CD4-positive, alpha-beta T cell (primary cell): Measurements from ENCODE around the gene LITAF. TPM values are rescaled to one million over a fixed set of nuclear protein-coding genes. Genes with fewer than 3 reads are reported as not detected.

ENCODE experiments used
- ATAC-seq: fragments of 200-7000 bp; cut with Tn5 transposase; one replicate; pipeline ENCODE4 v1.10.0; 2022; ENCODE audit warnings: mild to moderate bottlenecking; ENCODE audit not compliant: poor library complexity
- CTCF ChIA-PET: fragments of 350-600 bp; sonication (Branson Sonifier 250); formaldehyde crosslinking; loops from one replicate; lab custom pipeline; 2021; ENCODE audit warnings: antibody characterized with exemption, inconsistent platforms; lab: Charles Lee
- POLR2A ChIA-PET: fragments of 350-600 bp; sonication (Branson Sonifier 250); formaldehyde crosslinking; loops from one replicate; lab custom pipeline; 2021; ENCODE audit warnings: antibody characterized with exemption, inconsistent platforms; lab: Charles Lee
- DNase-seq, 14 experiments: peaks; one replicate each; pipeline ENCODE4 v3.0.0-alpha.2; 2013 to 2020; ENCODE audit warnings: mixed read lengths in 2 of 14
- H3K27ac ChIP-seq, 2 donors: one replicate each; pipeline versions ENCODE4 v1.5.1 to v1.7.0; 2013; ENCODE audit warnings: low read length in 2 of 2, low read depth in 1 of 2, mild to moderate bottlenecking in 1 of 2
- H3K27me3 ChIP-seq, 2 experiments: 1 replicate in 1 of 2; 2 replicates in 1 of 2; pipeline versions ENCODE4 v1.6.1 to v1.7.0; 2013; ENCODE audit warnings: low read length in 2 of 2, control low read depth in 1 of 2, mild to moderate bottlenecking in 1 of 2, moderate library complexity in 1 of 2; ENCODE audit not compliant: insufficient read depth in 2 of 2, control insufficient read depth in 1 of 2
- H3K36me3 ChIP-seq: one replicate; pipeline ENCODE4 v1.6.1; 2013; ENCODE audit warnings: low read length, control low read depth; ENCODE audit not compliant: insufficient read depth
- H3K4me1 ChIP-seq: one replicate; pipeline ENCODE4 v1.6.1; 2013; ENCODE audit warnings: low read length, control low read depth; ENCODE audit not compliant: insufficient read depth
- H3K4me3 ChIP-seq: one replicate; pipeline ENCODE4 v1.5.1; 2013; ENCODE audit warnings: mild to moderate bottlenecking, low read length, moderate library complexity
- H3K9me3 ChIP-seq, 2 experiments: 1 replicate in 1 of 2; 2 replicates in 1 of 2; pipeline versions ENCODE4 v1.6.1 to v1.7.0; 2013; ENCODE audit warnings: low read length in 2 of 2, mild to moderate bottlenecking in 2 of 2, control low read depth in 1 of 2, moderate library complexity in 1 of 2; ENCODE audit not compliant: control insufficient read depth in 1 of 2, insufficient read depth in 1 of 2
- H3K27ac Mint-ChIP-seq: one replicate; pipeline ENCODE4 v1.8.0; 2020; ENCODE audit warnings: mixed read lengths
- H3K27me3 Mint-ChIP-seq: one replicate; pipeline ENCODE4 v1.8.0; 2021; ENCODE audit warnings: mixed read lengths
- H3K36me3 Mint-ChIP-seq: one replicate; pipeline ENCODE4 v1.8.0; 2021; ENCODE audit warnings: low read depth, mixed read lengths
- H3K4me1 Mint-ChIP-seq: one replicate; pipeline ENCODE4 v1.8.0; 2021; ENCODE audit warnings: low read depth, mixed read lengths
- H3K4me3 Mint-ChIP-seq: one replicate; pipeline ENCODE4 v1.8.0; 2020; ENCODE audit warnings: mild to moderate bottlenecking, mixed read lengths
- H3K9me3 Mint-ChIP-seq: one replicate; pipeline ENCODE4 v1.8.0; 2020; ENCODE audit warnings: mixed read lengths
- intact Hi-C, 2 experiments: fragments of 100-400 bp; cut with DNase I in 1 of 2; cut with micrococcal nuclease in 1 of 2; formaldehyde crosslinking; loops; one replicate each; pipeline versions ENCODE4 v1.15.1 to v1.9.0; 2023 to 2025; cut with DNase I, micrococcal nuclease
- total RNA-seq, 174 experiments: library from RNA in 2 of 174; stranded (reverse) in 2 of 174; gene quantifications; one replicate each; pipeline ENCODE4 v1.2.3 and lab custom pipeline; 2021 to 2026
- TF ChIP-seq, protein P1 (sequence below): fragments of 200-600 bp; IDR thresholded peaks from one replicate; pipeline ENCODE4 v1.8.0; 2022; ENCODE audit warnings: antibody characterized with exemption, mild to moderate bottlenecking

Gene LITAF
- total RNA-seq, 2 experiments from 2014 or later: 226 to 257 TPM

DNA sequence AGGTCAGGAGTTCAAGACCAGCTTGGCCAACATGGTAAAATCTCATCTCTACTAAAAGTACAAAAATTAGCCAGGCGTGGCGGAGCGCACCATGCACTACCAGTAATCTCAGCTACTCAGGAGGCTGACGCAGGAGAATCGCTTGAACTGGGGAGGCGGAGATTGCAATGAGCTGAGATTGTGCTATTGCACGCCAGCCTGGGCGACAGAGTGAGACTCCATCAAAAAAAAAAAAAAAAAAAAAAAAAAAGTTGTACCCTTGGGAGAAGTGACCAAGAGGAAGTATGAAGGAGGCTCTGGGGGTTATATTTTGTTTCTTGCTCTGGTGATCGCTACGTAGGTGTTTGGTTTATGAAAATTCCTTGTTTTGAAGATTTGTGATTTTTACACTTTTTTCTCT, 66.3 kb downstream of the LITAF start:
- H3K4me1 Mint-ChIP-seq: no peaks in the 10 kb centered on the region
- Histone ChIP-seq H3K4me1 (no peaks in the 10 kb centered on the region), H3K36me3 (no peaks in the 10 kb centered on the region), H3K27me3 (no peaks in the 10 kb centered on the region), H3K4me3 (no peak overlapping the region), H3K27ac (no peak overlapping the region), H3K9me3 (peaks cover 0 to 5% of the 10 kb centered on the region in 2 experiments)
- no peak overlapping the region for H3K27ac Mint-ChIP-seq
- no peaks in the 10 kb centered on the region for H3K27me3 Mint-ChIP-seq
- peaks cover 7% of the 10 kb centered on the region for H3K36me3 Mint-ChIP-seq
- CTCF ChIA-PET: interaction anchor here (0.7 kb wide), 1 partner anchor 855 kb away, joined by 5 read pairs; no protein-coding TSS in a partner anchor
- DNase-seq (no peak), ATAC-seq (no peak)
- H3K4me3 Mint-ChIP-seq: no peak overlapping the region
- TF ChIP-seq, protein P1, sequence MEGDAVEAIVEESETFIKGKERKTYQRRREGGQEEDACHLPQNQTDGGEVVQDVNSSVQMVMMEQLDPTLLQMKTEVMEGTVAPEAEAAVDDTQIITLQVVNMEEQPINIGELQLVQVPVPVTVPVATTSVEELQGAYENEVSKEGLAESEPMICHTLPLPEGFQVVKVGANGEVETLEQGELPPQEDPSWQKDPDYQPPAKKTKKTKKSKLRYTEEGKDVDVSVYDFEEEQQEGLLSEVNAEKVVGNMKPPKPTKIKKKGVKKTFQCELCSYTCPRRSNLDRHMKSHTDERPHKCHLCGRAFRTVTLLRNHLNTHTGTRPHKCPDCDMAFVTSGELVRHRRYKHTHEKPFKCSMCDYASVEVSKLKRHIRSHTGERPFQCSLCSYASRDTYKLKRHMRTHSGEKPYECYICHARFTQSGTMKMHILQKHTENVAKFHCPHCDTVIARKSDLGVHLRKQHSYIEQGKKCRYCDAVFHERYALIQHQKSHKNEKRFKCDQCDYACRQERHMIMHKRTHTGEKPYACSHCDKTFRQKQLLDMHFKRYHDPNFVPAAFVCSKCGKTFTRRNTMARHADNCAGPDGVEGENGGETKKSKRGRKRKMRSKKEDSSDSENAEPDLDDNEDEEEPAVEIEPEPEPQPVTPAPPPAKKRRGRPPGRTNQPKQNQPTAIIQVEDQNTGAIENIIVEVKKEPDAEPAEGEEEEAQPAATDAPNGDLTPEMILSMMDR: no peak
- POLR2A ChIA-PET: no interaction called here
- H3K9me3 Mint-ChIP-seq: no peaks in the 10 kb centered on the region
- intact Hi-C loops: no loop called here

DNA sequence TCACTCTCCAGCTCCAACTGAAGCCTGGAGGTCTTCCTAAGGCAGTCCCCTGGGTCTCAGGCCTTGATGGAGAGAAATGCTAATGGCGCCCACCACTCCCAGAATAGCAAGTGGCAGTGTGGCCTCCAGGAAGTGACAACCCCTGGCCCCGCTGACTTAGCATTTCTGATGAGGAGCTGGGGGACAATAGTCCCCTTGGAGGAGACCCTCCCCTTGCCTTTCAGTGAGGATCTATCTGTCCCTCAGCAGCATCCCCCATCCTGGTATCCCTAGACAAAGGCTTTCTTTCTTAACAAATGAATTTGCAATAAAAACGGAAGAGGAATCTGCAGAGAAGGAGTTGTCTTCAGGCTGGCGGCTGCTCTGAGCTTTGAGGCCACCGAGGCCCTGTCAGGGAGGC, 68.8 kb downstream of the LITAF start:
- DNase-seq: no peak
- H3K4me1 ChIP-seq: no peaks in the 10 kb centered on the region
- no peaks in the 10 kb centered on the region for H3K4me1 Mint-ChIP-seq
- H3K27ac Mint-ChIP-seq: no peak overlapping the region
- peaks cover 0 to 5% of the 10 kb centered on the region in 2 experiments for H3K9me3 ChIP-seq
- TF ChIP-seq, protein P1: no peak
- intact Hi-C loops: no loop called here
- H3K9me3 Mint-ChIP-seq: no peaks in the 10 kb centered on the region
- H3K4me3 ChIP-seq: no peak overlapping the region
- ChIA-PET CTCF (interaction anchor here (1.1 kb wide), 1 partner anchor 14 kb away, joined by 5 read pairs; no protein-coding TSS in a partner anchor), POLR2A (no interaction called here)
- H3K27me3 Mint-ChIP-seq: no peaks in the 10 kb centered on the region
- H3K27ac ChIP-seq: no peak overlapping the region
- H3K4me3 Mint-ChIP-seq: no peak overlapping the region
- H3K36me3 Mint-ChIP-seq: peaks cover 7% of the 10 kb centered on the region
- no peaks in the 10 kb centered on the region for H3K36me3 ChIP-seq
- no peak for ATAC-seq
- H3K27me3 ChIP-seq: no peaks in the 10 kb centered on the region

DNA sequence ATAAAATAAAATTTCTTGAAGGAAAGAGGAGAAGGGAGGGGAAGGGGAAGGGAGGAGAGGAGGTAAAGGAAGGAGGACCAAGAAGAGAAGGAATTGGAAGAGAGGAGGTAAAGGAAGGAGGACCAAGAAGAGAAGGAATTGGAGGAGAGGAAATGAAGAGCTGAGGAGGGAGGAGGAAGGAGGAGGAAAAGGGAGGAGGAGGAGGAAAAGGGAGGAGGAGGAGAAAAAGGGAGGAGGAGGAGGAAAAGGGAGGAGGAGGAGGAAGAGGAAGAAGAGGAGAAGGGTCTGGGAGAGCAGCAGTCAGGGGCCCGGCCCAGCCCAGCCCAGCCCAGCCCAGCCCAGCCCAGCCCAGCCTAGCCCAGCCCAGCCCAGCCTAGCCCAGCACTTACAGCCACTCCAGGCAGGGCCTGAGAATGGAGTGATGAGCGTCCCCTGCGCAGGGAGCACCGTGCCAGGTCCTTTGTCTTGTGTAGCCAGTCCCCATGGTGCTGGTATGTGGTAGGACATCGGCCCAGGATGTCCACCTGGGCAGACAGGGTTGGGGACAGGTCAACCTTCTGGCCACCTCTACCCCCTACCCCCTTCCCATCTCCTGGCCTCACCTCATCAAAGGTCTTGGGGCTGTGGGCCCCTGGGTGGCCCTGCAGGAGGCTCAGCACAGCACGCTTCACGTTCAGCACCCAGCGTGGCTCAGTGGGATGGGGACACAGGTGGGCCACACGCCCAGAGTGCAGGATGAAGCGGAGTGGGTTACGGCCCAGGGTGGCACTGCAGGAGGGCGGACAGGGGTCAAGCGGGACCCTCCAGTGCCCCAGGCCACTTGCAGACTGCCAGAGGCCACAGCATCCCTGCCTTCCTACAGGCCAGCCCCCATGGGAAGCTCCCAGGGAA, 70.9 kb downstream of the LITAF start:
- DNase-seq (no peak), ATAC-seq (no peak)
- Histone ChIP-seq H3K9me3 (no peaks in the 10 kb centered on the region), H3K27ac (no peak overlapping the region), H3K36me3 (no peaks in the 10 kb centered on the region), H3K4me1 (no peaks in the 10 kb centered on the region), H3K27me3 (no peaks in the 10 kb centered on the region), H3K4me3 (no peak overlapping the region)
- intact Hi-C loops: no loop called here
- TF ChIP-seq, protein P1: no peak
- Mint-ChIP-seq H3K27me3 (no peaks in the 10 kb centered on the region), H3K9me3 (no peaks in the 10 kb centered on the region), H3K36me3 (no peaks in the 10 kb centered on the region), H3K4me3 (no peak overlapping the region), H3K4me1 (no peaks in the 10 kb centered on the region), H3K27ac (no peak overlapping the region)
- CTCF ChIA-PET: interaction anchor here (1.4 kb wide), 1 partner anchor 22 kb away, joined by 3 read pairs; no protein-coding TSS in a partner anchor
- POLR2A ChIA-PET: no interaction called here
